Ammon's horn (tissue), 1 donor: Measurements from ENCODE around the gene CCDC40.

Experiments used
- DNase-seq: peaks from one replicate; pipeline ENCODE4 v3.0.0-alpha.2; 2016; ENCODE audit warnings: low spot score

Gene CCDC40

GRCh38 chr17:80101946-80102663, 65.7 kb downstream of the CCDC40 start:
- DNase-seq, result peak; percentile 36

GRCh38 chr17:80102664-80103448, 66.4 kb downstream of the CCDC40 start:
- no peak for DNase-seq

DNA sequence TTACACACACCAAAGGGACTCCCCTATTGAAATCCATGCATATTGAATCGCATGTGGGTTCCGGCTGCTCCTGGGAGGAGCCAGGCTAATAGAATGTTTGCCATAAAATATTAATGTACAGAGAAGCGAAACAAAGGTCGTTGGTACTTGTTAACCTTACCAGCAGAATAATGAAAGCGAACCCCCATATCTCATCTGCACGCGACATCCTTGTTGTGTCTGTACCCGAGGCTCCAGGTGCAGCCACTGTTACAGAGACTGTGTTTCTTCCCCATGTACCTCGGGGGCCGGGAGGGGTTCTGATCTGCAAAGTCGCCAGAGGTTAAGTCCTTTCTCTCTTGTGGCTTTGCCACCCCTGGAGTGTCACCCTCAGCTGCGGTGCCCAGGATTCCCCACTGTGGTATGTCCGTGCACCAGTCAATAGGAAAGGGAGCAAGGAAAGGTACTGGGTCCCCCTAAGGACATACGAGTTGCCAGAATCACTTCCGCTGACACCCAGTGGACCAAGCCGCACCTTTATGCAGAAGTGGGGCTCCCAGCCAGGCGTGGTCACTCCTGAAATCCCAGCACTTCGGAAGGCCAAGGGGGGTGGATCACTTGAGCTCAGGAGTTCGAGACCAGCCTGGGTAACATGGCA, 67.1 kb downstream of the CCDC40 start:
- no peak for DNase-seq

DNA sequence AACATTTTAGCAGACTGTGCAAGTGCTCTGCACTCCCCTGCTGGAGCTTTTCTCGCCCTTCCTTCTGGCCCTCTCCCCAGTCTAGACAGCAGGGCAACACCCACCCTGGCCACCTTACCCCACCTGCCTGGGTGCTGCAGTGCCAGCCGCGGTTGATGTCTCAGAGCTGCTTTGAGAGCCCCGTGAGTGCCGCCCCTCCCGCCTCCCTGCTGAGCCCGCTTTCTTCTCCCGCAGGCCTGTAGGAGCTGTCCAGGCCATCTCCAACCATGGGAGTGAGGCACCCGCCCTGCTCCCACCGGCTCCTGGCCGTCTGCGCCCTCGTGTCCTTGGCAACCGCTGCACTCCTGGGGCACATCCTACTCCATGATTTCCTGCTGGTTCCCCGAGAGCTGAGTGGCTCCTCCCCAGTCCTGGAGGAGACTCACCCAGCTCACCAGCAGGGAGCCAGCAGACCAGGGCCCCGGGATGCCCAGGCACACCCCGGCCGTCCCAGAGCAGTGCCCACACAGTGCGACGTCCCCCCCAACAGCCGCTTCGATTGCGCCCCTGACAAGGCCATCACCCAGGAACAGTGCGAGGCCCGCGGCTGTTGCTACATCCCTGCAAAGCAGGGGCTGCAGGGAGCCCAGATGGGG, 68.0 kb downstream of the CCDC40 start:
- DNase-seq, result no peak

- DNase-seq, result no peak
Measured at GRCh38 chr17:80104956-80105375, 68.5 kb downstream of the CCDC40 start.

DNA sequence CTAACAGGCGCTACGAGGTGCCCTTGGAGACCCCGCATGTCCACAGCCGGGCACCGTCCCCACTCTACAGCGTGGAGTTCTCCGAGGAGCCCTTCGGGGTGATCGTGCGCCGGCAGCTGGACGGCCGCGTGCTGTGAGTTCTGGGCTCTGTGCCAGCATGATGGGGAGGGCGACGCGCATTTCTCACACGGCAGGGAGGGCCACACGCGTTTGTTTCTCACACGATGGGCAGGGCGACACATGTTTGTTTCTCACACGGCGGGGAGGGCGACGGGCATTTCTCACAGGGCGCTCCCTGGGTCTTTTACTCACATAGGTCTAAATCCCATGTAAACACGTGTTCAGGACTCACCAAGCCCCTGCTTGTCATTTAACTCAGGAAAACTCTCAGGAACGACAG, 69.3 kb downstream of the CCDC40 start:
- peak; percentile 58 for DNase-seq

GRCh38 chr17:80106176-80106575, 69.7 kb downstream of the CCDC40 start:
- DNase-seq, result no peak

- DNase-seq, result no peak
Measured at GRCh38 chr17:80106751-80107150, 70.3 kb downstream of the CCDC40 start.

DNA sequence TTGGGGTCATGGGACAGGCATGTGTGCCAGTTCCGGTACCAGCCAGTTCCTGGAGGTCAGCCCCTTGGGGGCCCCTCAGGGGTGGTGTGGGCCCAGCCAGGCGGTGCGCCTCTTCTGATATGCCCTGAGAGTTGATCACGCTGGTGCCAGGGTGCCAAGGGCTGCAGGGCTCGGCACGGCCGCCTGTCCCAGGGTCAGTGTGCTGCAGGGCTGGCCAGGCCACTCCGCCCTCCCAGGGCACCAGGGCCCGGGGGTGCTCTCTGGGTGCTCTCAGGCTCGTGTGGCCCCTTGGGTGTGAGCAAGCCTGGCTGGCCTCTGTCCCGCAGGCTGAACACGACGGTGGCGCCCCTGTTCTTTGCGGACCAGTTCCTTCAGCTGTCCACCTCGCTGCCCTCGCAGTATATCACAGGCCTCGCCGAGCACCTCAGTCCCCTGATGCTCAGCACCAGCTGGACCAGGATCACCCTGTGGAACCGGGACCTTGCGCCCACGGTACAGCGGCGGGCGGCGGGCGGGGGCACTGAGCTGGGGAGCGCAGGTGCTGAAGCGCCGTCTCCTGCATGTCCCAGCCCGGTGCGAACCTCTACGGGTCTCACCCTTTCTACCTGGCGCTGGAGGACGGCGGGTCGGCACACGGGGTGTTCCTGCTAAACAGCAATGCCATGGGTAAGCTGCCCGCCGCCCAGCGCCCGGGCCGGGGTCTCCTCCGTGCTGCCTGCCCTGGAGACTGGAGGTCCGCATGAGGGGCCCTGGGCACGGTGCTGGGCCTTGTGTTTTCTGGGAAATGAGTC, 71.0 kb downstream of the CCDC40 start:
- no peak for DNase-seq

DNA sequence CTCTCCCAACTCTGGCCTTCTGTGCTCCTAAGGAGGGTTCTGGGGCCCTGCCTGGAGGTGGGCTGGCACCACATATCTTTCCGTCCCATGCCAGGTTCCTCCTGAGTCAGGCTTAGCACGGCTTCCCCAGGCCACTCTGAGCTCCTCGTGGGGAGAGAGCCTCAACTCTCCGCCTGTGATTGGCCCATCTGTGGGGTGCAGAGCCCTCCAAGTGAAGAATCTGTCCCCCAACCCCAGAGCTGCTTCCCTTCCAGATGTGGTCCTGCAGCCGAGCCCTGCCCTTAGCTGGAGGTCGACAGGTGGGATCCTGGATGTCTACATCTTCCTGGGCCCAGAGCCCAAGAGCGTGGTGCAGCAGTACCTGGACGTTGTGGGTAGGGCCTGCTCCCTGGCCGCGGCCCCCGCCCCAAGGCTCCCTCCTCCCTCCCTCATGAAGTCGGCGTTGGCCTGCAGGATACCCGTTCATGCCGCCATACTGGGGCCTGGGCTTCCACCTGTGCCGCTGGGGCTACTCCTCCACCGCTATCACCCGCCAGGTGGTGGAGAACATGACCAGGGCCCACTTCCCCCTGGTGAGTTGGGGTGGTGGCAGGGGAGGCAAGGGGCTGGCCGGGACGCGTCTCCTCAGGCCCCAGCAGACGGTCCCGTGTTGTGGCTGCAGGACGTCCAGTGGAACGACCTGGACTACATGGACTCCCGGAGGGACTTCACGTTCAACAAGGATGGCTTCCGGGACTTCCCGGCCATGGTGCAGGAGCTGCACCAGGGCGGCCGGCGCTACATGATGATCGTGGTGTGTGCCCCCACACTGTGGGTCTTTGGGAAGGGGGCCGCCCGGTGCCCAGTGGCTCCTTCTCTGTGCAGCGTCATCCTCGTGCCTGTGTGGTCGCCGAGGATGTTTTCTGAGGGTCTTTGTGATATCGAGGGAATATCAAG, 71.9 kb downstream of the CCDC40 start:
- no peak for DNase-seq

DNA sequence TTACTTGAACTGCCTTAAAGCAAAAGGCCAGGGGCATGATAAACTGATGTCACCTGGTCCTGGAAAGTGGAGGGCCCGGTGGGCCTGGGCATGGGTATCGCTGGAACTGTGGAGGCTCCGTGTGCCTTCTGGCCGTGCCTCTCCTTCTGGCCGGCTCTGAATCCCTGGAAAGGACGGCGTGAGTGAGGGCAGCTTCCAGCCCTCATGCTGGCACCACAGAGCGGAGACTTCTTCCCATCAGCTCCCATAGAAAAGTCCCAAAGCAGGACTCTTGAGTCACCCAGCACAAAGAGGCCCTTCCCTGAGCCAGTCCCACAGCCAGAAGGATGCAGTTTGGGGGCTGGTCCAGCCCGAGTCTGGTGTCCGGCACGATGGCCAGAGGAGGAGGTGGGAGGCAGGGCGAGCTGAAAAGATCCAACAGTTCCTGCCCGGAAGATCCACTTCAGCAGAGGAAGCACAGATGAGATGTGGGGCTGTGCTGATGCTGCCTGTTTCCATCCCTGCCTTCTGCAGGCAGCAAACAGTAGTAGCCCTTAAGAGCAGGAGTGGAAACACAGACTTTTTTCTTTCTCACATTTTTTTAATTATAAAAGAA, 72.7 kb downstream of the CCDC40 start:
- DNase-seq, result no peak

DNA sequence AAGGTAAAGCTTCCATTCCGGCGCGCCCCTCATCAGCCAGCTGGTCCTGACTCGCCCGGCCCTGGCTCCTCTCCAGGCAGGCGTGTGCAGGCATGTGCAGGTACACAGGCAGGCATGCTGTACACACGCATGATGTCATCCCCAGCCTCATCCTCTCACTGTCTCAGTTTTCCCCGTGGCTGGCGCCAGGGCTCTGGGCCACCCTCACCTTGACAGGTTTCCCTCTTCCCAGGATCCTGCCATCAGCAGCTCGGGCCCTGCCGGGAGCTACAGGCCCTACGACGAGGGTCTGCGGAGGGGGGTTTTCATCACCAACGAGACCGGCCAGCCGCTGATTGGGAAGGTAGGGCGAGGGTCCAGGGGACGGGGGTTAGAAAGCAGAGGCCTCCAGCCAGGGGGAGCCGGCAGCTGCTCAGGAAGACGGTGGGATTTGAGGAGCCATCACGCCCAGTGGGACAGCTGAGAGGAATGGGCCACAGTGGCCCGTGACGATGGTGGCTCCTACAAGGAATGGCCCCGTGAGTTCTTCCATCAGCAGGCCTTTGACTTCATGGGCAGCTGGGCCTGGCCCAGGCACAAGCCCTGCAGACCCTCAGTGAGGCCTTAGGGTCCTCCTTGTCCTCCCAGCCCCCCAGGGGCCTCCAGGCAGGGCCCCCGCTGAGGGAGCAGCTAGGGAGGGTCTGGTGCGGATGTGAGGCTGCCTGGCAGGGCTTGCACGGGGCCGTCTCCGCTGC, 73.4 kb downstream of the CCDC40 start:
- DNase-seq, result no peak

- DNase-seq, result no peak
Measured at GRCh38 chr17:80110447-80110812, 74.0 kb downstream of the CCDC40 start.

GRCh38 chr17:80110927-80111701, 74.7 kb downstream of the CCDC40 start:
- DNase-seq, result no peak

DNA sequence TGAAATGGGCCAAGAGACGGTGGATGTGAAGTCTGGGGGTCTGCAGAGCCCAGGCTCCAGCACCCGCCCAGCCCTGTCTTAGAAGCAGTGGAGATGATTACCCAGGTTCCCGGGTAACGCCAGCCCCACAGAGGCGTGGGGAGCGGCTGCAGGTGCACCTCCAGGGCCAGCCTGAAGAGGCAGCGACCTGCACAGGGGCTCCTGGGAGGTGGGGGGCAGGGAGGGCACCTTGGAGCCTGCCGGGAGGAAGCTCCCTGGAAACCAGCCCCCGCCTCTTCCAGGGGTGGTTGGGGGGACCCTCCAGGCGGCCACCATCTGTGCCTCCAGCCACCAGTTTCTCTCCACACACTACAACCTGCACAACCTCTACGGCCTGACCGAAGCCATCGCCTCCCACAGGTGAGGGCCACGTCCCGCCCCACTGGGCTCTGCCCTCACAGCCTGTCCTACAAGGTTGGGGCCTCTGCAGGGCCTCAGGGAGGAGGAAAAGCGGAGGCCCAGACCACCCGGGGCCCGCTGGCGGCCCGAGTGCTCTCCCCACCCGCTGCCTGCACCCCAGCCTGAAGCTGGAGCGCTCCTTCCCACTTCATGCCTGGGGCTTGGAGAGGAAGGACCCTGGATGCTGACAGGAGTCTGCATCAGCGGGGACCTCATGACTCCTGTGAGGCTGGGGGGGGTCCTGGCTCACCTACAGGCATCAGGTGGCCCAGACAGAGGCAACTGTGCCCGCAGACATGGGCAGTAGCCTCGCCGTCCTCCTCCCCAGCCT, 75.4 kb downstream of the CCDC40 start:
- DNase-seq, result no peak

DNA sequence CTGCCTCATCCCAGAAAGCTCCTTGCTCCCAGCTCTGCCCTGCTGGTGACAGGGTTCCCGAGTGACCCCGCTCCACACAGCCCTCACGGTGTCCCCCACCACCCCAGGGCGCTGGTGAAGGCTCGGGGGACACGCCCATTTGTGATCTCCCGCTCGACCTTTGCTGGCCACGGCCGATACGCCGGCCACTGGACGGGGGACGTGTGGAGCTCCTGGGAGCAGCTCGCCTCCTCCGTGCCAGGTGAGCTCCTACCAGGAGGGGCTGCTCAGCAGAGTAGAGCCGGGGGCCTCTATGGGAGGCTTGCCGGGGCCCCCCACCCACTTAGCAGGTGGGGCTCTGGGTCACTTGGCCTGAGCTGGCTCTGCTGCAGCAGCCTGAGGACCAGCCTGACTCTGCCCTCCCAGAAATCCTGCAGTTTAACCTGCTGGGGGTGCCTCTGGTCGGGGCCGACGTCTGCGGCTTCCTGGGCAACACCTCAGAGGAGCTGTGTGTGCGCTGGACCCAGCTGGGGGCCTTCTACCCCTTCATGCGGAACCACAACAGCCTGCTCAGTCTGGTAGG, 76.1 kb downstream of the CCDC40 start:
- no peak for DNase-seq

GRCh38 chr17:80113033-80113484, 76.6 kb downstream of the CCDC40 start:
- no peak for DNase-seq

GRCh38 chr17:80114758-80115157, 78.3 kb downstream of the CCDC40 start:
- no peak for DNase-seq
